Prostate gland (tissue), 2 donors: Measurements from ENCODE around the gene NGFR. TPM values are rescaled to one million over a fixed set of nuclear protein-coding genes. Genes with fewer than 3 reads are reported as not detected.

ENCODE experiments used
- DNase-seq: peaks from one replicate; pipeline ENCODE4 v3.0.0-alpha.2; 2019; ENCODE audit warnings: low spot score
- H3K27ac ChIP-seq, 2 donors: fragments of 200-600 bp; sonication (generic); 2 replicates each; pipeline ENCODE4 v1.5.1; 2017 to 2019
- H3K27me3 ChIP-seq: fragments of 200-600 bp; sonication (generic); replicated peaks from 2 replicates; pipeline ENCODE4 v1.5.1; 2019; ENCODE audit not compliant: insufficient read depth
- H3K36me3 ChIP-seq, 2 donors: fragments of 200-600 bp; sonication (generic); 1 replicate in 1 of 2; 2 replicates in 1 of 2; pipeline versions ENCODE4 v1.5.1 to v1.8.1; 2017 to 2019
- H3K4me1 ChIP-seq: fragments of 200-600 bp; sonication (generic); replicated peaks from 2 replicates; pipeline ENCODE4 v1.5.1; 2019
- H3K4me3 ChIP-seq, 2 donors: fragments of 200-600 bp; sonication (generic); 2 replicates each; pipeline ENCODE4 v1.5.1; 2017 to 2019
- H3K9me3 ChIP-seq: fragments of 200-600 bp; sonication (generic); 2 replicates; pipeline ENCODE4 v1.5.1; 2017
- POLR2A ChIP-seq: fragments of 450-650 bp; IDR thresholded peaks from one replicate; pipeline ENCODE4 v1.6.1; 2016; ENCODE audit warnings: antibody characterized with exemption, mild to moderate bottlenecking
- POLR2AphosphoS5 ChIP-seq: sonication (generic); formaldehyde crosslinking; IDR thresholded peaks from one replicate; pipeline ENCODE4 v1.6.1; 2017; ENCODE audit warnings: antibody characterized with exemption
- WGBS: methylation state at CpG from one replicate; pipeline ENCODE4 v1.1.5; 2018; 5-methylcytosine and 5-hydroxymethylcytosine counted together
- intact Hi-C: fragments of 100-400 bp; cut with DNase I; formaldehyde crosslinking; loops from one replicate; pipeline ENCODE4 v1.14.2; 2022
- total RNA-seq, 2 donors: library from RNA; depleted of rRNA; stranded (reverse); fragments of >200 nt; gene quantifications; one replicate each; pipeline ENCODE4 v1.1.0, GENCODE V29; 2016
- TF ChIP-seq, protein P1 (sequence below), 4 experiments: fragments of 200-600 bp in 2 of 4; fragments of 450-650 bp in 2 of 4; sonication (generic) in 2 of 4; IDR thresholded peaks; 1 replicate in 3 of 4; 2 replicates in 1 of 4; pipeline ENCODE4 v1.5.1; 2016 to 2019; ENCODE audit warnings: antibody characterized with exemption in 4 of 4, mild to moderate bottlenecking in 2 of 4, moderate library complexity in 2 of 4

NGFR gene
- total RNA-seq, 2 donors from 2014 or later = 30.1 to 34.4 TPM

DNA sequence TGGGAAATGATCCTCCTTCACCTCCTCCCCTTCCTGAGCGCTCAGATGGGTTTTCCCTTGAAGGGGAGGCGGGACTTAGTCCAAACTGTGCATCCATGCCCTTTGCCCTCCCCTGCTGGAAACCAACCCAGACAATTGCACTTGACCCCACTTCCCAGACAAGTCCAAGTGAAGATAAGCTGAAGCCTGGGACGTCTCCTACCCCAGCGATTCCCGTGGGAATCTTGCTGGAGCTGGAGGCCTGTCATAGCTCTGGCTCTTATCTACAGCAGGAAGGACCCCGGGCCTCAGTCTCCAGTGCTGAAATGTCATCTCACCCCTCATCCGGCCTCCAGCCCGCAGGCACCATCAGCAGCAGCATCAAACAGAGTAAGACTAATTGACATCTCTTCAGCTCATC, 6.5 kb upstream of the NGFR start:
- H3K9me3 ChIP-seq = no peaks in the 10 kb centered on the region
- no peaks in the 10 kb centered on the region for H3K36me3 ChIP-seq
- H3K27me3 ChIP-seq = no peaks in the 10 kb centered on the region
- H3K4me3 ChIP-seq = no peak overlapping the region
- intact Hi-C loops = no loop called here
- TF ChIP-seq, protein P1, sequence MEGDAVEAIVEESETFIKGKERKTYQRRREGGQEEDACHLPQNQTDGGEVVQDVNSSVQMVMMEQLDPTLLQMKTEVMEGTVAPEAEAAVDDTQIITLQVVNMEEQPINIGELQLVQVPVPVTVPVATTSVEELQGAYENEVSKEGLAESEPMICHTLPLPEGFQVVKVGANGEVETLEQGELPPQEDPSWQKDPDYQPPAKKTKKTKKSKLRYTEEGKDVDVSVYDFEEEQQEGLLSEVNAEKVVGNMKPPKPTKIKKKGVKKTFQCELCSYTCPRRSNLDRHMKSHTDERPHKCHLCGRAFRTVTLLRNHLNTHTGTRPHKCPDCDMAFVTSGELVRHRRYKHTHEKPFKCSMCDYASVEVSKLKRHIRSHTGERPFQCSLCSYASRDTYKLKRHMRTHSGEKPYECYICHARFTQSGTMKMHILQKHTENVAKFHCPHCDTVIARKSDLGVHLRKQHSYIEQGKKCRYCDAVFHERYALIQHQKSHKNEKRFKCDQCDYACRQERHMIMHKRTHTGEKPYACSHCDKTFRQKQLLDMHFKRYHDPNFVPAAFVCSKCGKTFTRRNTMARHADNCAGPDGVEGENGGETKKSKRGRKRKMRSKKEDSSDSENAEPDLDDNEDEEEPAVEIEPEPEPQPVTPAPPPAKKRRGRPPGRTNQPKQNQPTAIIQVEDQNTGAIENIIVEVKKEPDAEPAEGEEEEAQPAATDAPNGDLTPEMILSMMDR (IDR thresholded peaks at IDR 0.05) = no peak
- TF ChIP-seq POLR2A (no peak), POLR2AphosphoS5 (no peak)
- H3K4me1 ChIP-seq = no peaks in the 10 kb centered on the region
- no peak overlapping the region for H3K27ac ChIP-seq
- 66% methylated on average over 8 of the region's 8 CpGs for WGBS
- DNase-seq = no peak

DNA sequence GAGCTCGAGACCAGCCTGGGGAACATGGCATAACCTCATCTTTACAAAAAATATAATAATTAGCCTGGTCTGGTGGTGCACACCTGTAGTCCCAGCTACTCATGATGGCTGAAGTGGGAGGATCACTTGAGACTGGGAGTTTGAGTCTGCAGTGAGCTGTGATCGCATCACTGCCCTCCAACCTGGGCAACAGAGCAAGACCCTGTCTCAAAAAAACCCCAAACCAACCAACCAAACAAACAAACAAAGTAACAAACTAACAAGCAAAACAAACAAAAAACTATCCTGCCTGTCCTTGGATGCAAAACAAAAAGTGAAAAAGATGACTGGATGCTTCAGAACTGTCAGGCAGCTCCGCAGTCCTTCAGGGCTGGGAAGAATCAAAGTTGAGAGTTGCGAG, 5.7 kb upstream of the NGFR start:
- no peak for DNase-seq
- no peak overlapping the region for H3K4me3 ChIP-seq
- no peaks in the 10 kb centered on the region for H3K9me3 ChIP-seq
- TF ChIP-seq POLR2AphosphoS5 (no peak), POLR2A (no peak)
- TF ChIP-seq, protein P1 (IDR thresholded peaks at IDR 0.05) = no peak
- WGBS = 95% methylated on average over 4 of the region's 4 CpGs
- H3K27ac ChIP-seq = no peak overlapping the region
- no peaks in the 10 kb centered on the region for H3K36me3 ChIP-seq
- no peaks in the 10 kb centered on the region for H3K4me1 ChIP-seq
- intact Hi-C loops = no loop called here
- no peaks in the 10 kb centered on the region for H3K27me3 ChIP-seq

DNA sequence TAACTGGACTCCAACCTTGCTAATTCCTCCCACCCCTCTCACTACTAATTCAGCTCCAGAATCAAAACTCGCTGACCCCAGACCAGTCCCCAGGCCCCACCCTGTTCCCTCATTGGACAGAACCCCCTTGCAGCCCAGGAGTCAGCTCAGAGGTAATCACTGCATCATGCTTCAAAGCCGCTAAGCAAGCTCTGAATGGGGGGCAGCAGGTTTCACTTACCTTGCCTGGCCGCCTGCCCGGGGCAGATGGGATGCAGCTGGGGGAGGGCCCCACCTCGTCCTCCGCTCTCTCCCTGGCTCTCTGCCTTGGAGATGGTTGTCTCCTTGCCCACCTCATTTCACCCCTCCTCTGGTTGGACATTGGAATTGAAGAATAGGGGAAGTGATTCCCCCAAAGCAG, 4.8 kb upstream of the NGFR start:
- TF ChIP-seq POLR2A (no peak), POLR2AphosphoS5 (no peak)
- TF ChIP-seq, protein P1 (IDR thresholded peaks at IDR 0.05) = no peak
- H3K27me3 ChIP-seq = no peaks in the 10 kb centered on the region
- no peaks in the 10 kb centered on the region for H3K36me3 ChIP-seq
- intact Hi-C loops = no loop called here
- H3K4me1 ChIP-seq = no peaks in the 10 kb centered on the region
- no peak for DNase-seq
- H3K9me3 ChIP-seq = no peaks in the 10 kb centered on the region
- no peak overlapping the region for H3K4me3 ChIP-seq
- 52% methylated on average over 6 of the region's 6 CpGs for WGBS
- H3K27ac ChIP-seq = no peak overlapping the region

DNA sequence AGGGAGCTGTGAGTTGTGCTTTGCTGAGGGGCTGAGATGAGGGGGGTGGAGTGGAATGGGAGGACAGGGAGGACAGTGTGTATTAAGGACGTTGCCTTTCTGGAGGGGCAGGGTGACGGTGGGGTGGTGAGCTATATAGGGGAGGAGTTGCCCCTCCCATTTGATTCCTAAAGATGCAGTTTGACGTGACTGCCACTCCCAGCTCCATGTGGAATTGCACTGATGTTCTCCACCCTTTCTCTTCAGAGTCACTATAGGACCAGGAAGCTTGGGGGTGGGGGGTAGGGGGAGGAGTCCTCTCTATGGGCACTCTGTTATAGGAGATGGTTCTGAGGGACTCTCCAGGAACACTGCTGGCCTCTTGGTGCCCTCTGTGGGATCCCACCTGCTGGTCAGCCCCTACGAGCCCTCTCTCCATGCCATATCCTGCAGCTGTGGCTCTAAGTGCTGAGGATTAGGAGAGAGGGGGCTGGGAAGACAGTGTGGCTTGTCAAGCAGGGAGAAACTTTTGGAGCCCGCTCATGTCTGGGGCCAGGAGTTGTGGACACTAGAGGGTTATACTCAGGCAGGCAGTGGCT, 3.8 kb upstream of the NGFR start:
- no peak for DNase-seq
- Histone ChIP-seq H3K27me3 (no peaks in the 10 kb centered on the region), H3K4me1 (no peaks in the 10 kb centered on the region), H3K36me3 (no peaks in the 10 kb centered on the region), H3K9me3 (no peaks in the 10 kb centered on the region), H3K4me3 (no peak overlapping the region), H3K27ac (no peak overlapping the region)
- WGBS = 67% methylated on average over 5 of the region's 5 CpGs
- TF ChIP-seq, protein P1 (IDR thresholded peaks at IDR 0.05) = no peak
- TF ChIP-seq POLR2AphosphoS5 (no peak), POLR2A (no peak)
- intact Hi-C loops = no loop called here

DNA sequence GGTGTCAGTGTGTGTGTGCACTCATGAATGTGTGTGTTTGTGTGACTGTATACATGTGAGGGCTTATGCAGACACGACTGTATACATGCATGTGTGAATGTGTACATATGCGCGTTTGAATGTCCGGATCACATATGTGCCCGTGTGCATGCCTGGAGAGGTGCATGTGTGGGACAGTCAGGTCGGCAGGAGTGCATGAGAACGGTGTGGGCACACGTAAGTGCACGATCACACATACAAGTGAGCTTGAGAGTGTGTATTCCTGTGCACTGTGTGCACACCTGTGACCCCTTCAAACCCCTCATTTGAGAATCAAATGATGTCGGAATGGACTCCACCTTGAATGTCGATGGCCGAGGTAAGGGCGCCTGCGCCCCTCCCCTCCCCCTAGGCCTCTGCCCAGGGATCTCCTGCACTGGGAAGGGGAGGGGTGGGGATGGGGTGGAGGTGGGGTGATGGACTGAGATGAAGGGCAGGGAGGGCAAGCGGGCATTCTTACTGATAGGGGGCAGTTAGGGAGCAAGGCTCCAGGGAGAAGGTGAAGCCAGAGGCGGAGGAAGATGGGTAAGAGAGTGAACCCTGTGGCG, 601 bp upstream of the NGFR start:
- Histone ChIP-seq H3K36me3 (no peaks in the 10 kb centered on the region), H3K4me3 (peak overlapping the region; percentile 43 to 50), H3K27ac (peak overlapping the region; percentile 57 to 61), H3K9me3 (no peaks in the 10 kb centered on the region), H3K27me3 (no peaks in the 10 kb centered on the region), H3K4me1 (peaks cover 7% of the 10 kb centered on the region)
- TF ChIP-seq, protein P1 (IDR thresholded peaks at IDR 0.05) = no peak
- TF ChIP-seq POLR2A (no peak), POLR2AphosphoS5 (no peak)
- intact Hi-C loops = no loop called here
- 56% methylated on average over 17 of the region's 17 CpGs for WGBS
- DNase-seq = no peak
